Measurements from ENCODE around the gene PAF1.

The PAF1 gene

DNA sequence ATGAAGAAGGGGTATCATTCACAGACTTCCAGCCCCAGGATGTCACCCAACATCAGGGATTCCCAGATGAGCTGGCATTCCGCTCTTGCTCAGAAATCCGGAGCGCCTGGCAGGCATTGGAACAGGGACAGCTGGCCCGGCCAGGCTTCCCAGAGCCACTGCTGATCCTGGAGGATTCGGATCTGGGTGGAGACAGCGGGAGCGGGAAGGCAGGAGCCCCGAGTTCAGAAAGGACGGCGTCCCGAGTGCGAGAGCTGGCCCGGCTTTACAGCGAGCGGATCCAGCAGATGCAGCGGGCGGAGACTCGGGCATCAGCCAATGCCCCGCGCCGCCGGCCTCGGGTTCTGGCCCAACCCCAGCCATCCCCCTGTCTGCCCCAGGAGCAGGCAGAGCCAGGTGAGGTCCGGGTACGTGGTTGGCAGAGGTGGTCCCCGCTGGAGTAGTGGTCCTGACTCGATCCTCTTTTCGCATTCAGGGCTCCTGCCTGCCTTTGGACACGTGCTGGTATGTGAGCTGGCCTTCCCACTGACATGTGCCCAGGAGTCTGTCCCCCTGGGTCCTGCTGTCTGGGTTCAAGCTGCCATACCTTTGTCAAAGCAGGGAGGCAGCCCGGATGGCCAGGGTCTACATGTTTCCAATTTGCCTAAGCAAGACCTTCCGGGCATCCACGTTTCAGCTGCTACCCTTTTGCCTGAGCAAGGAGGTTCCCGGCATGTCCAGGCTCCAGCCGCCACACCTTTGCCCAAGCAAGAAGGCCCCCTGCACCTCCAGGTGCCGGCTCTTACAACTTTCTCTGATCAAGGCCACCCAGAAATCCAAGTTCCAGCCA lies 32.6 kb upstream of the PAF1 start:
- TF ChIP-seq, protein P1, sequence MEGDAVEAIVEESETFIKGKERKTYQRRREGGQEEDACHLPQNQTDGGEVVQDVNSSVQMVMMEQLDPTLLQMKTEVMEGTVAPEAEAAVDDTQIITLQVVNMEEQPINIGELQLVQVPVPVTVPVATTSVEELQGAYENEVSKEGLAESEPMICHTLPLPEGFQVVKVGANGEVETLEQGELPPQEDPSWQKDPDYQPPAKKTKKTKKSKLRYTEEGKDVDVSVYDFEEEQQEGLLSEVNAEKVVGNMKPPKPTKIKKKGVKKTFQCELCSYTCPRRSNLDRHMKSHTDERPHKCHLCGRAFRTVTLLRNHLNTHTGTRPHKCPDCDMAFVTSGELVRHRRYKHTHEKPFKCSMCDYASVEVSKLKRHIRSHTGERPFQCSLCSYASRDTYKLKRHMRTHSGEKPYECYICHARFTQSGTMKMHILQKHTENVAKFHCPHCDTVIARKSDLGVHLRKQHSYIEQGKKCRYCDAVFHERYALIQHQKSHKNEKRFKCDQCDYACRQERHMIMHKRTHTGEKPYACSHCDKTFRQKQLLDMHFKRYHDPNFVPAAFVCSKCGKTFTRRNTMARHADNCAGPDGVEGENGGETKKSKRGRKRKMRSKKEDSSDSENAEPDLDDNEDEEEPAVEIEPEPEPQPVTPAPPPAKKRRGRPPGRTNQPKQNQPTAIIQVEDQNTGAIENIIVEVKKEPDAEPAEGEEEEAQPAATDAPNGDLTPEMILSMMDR (IDR thresholded peaks at IDR 0.05) = no peak

DNA sequence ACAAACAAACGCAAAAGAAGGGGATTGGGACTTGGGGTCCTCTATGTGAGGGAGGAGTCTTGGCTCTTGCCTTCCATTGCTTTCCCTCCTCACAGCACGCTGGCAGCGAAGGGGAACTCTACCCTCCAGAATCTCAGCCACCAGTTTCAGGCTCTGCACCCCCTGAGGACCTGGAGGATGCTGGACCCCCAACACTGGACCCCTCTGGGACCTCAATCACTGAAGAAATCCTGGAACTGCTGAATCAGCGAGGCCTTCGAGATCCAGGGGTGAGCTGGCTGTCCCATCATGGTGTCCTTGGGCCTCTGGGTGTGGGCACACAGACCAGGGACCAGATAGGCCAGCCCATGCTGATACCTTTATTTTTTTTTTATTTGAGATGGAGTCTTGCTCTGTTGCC lies 31.1 kb upstream of the PAF1 start:
- TF ChIP-seq, protein P1 (IDR thresholded peaks at IDR 0.05) = no peak

DNA sequence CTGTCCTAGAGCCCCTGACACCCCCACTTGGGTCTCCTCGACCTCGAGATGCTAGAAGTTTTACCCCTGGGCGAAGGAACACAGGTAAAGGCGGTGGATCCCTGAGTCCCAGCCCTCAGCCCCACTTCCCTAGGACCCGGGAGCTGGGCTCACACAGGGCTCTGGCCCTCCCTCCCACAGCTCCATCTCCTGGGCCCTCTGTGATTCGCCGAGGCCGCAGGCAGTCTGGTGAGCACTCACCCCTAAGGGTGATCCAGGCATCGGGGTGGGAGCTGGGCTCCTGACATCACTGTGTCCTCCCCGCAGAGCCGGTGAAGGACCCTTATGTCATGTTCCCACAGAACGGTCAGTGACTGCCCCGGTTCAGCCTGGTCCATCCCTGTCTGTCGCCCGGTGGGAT lies 29.9 kb upstream of the PAF1 start:
- TF ChIP-seq, protein P1 (IDR thresholded peaks at IDR 0.05) = no peak

DNA sequence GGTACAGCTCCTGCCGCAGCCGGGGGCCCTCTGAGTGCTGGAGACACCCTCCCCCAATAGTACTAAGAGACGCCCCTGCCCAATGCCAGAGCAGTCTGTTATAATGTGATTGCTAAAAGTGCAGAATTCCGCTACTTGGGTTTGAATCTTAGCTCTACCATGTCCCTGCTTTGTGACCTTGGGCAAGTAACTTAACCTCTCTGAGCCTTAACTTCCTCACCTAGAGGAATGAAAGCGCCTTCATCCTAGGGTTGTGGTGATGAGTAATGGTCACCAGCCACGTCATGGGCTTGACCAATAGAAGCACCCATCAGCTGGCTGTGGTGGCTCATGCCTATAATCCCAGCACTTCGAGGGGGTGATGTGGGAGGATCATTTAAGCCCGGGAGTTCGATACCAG lies 28.1 kb upstream of the PAF1 start:
- TF ChIP-seq, protein P1 (IDR thresholded peaks at IDR 0.05) = no peak

DNA sequence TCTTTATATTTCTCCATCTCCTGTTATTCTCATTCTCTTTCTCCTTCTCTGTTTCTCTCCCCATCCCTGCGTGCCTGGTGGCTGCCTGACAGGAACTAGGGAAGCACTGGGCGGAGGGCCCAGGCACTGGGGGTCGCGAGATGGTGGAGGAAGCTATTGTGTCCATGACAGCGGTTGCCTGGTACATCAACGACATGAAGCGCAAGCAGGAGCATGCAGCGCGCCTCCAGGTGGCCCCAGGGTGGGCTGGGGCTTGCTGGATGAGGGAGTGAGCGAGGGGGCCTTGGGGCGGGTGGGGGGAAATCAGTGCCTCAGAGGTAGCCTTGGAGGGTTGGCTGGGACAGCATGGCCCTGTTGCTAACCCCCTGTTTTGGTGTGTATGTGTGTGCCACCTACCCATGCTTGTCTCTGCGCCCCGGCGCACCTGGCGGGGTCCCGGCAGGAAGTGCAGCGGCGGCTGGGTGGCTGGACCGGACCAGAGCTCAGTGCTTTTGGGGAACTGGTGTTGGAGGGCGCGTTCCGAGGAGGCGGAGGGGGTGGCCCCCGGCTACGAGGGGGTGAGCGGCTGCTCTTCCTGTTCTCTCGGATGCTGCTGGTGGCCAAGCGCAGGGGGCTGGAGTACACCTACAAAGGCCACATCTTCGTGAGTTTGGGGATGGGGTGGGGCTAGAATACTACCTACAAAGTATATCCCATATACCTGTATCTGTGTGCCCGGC lies 26.7 kb upstream of the PAF1 start:
- TF ChIP-seq, protein P1 (IDR thresholded peaks at IDR 0.05) = no peak

DNA sequence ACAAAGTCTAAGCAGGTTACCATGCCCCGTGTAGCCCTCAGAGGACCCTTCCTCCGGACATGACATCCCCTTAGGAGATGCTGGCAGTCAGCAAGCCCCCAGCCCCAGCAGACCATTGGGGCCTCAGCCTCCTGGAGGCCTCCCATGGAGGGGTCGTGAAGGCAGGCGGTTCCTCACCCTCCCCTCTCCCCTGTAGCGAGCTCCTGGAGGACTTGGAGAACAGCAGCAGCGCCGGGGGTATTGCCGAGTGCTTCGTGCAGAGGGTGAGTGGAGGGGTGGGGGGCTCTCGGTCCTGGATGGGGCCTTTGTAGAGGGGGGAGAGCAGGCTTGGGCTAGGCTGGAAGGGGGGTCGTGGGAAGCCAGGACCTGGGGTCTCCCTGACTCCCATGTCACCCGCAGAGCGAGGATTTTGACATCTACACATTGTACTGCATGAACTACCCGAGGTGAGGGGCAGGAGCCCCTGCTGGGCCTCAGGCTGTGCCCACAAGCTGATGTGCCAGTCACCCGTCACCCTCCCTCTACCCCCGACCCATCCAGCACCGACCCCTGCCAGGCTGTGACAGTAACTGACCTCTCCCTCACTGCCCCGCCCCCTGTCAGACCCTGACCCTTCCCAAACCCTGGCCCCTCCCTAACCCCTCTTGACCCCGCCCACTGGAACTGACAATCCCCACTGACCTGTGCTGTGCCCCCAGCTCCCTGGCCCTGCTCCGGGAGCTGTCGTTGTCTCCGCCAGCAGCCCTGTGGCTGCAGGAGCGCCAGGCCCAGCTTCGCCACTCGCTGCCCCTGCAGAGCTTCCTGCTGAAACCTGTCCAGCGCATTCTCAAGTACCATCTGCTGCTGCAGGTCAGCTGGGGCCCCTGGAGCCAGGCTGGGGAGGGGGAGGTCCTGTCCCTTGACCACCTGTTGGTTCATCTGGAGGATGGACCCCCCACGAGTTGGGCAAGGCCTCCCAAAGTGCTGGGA lies 25.5 kb upstream of the PAF1 start:
- TF ChIP-seq, protein P1 (IDR thresholded peaks at IDR 0.05) = no peak

All from LNCAP (cell line).